CD14-positive monocyte (primary cell): ENCODE data around the gene ITPA. TPM values are rescaled to one million over a fixed set of nuclear protein-coding genes. Genes with fewer than 3 reads are reported as not detected.

Source experiments
- DNase-seq, 3 donors: peaks; one replicate each; pipeline ENCODE4 v3.0.0-alpha.2; 2011 to 2022
- H2AFZ ChIP-seq: 2 replicates; pipeline ENCODE4 v1.6.0; 2012; ENCODE audit warnings: mild to moderate bottlenecking, low read depth, low read length, inconsistent platforms; ENCODE audit not compliant: insufficient read depth, poor library complexity, severe bottlenecking
- H3K27ac ChIP-seq, 2 donors: 1 replicate in 1 of 2; 2 replicates in 1 of 2; pipeline ENCODE4 v1.5.1; 2012 to 2013; ENCODE audit warnings: low read length in 2 of 2, control low read depth in 1 of 2, inconsistent platforms in 1 of 2, low read depth in 1 of 2, mild to moderate bottlenecking in 1 of 2
- H3K27me3 ChIP-seq, 2 donors: one replicate each; pipeline versions ENCODE4 v1.6.0 to v1.6.1; 2011 to 2013; ENCODE audit warnings: low read length in 2 of 2; ENCODE audit not compliant: control insufficient read depth in 2 of 2, insufficient read depth in 2 of 2
- H3K36me3 ChIP-seq, 2 donors: replicated peaks in 1 of 2; 1 replicate in 1 of 2; 2 replicates in 1 of 2; pipeline versions ENCODE4 v1.5.1 to v1.6.1; 2012 to 2013; ENCODE audit warnings: low read length in 2 of 2, control low read depth in 1 of 2, inconsistent platforms in 1 of 2, mild to moderate bottlenecking in 1 of 2; ENCODE audit not compliant: insufficient read depth in 2 of 2, control insufficient read depth in 1 of 2
- H3K4me1 ChIP-seq, 2 donors: 1 replicate in 1 of 2; 2 replicates in 1 of 2; pipeline versions ENCODE4 v1.5.1 to v1.6.1; 2012 to 2013; ENCODE audit warnings: low read length in 2 of 2, control low read depth in 1 of 2, inconsistent platforms in 1 of 2, mild to moderate bottlenecking in 1 of 2, moderate library complexity in 1 of 2; ENCODE audit not compliant: insufficient read depth in 2 of 2, control insufficient read depth in 1 of 2
- H3K4me2 ChIP-seq: replicated peaks from 2 replicates; pipeline ENCODE3; 2012; ENCODE audit warnings: low read length, moderate library complexity, mild to moderate bottlenecking; ENCODE audit not compliant: poor library complexity, severe bottlenecking; ENCODE audit errors: extremely low read depth
- H3K4me3 ChIP-seq, 3 experiments: fragments of 200-600 bp in 1 of 3; sonication (generic) in 1 of 3; replicated peaks in 1 of 3; 1 replicate in 2 of 3; 2 replicates in 1 of 3; pipeline ENCODE4 v1.5.1; 2011 to 2013; ENCODE audit warnings: low read length in 3 of 3, mild to moderate bottlenecking in 3 of 3, control low read depth in 2 of 3, low read depth in 2 of 3, inconsistent platforms in 1 of 3, moderate library complexity in 1 of 3
- H3K79me2 ChIP-seq: 2 replicates; pipeline ENCODE4 v1.6.0; 2012; ENCODE audit warnings: mild to moderate bottlenecking, control low read depth, inconsistent platforms, low read length, moderate library complexity; ENCODE audit not compliant: insufficient read depth
- H3K9ac ChIP-seq: 2 replicates; pipeline ENCODE4 v1.6.0; 2017; ENCODE audit warnings: low read length, mild to moderate bottlenecking; ENCODE audit not compliant: insufficient read depth, poor library complexity, severe bottlenecking
- H3K9me3 ChIP-seq, 2 donors: replicated peaks in 1 of 2; 1 replicate in 1 of 2; 2 replicates in 1 of 2; pipeline versions ENCODE4 v1.5.1 to v1.6.1; 2012 to 2013; ENCODE audit warnings: low read length in 2 of 2, control low read depth in 1 of 2; ENCODE audit not compliant: control insufficient read depth in 1 of 2, insufficient read depth in 1 of 2
- H4K20me1 ChIP-seq: 2 replicates; pipeline ENCODE4 v1.6.0; 2012; ENCODE audit warnings: mild to moderate bottlenecking, low read length, control low read depth, moderate library complexity; ENCODE audit not compliant: insufficient read depth
- H3K27ac Mint-ChIP-seq, 7 donors: one replicate each; pipeline ENCODE4 v1.8.0; 2020; ENCODE audit warnings: mild to moderate bottlenecking in 7 of 7, mixed read lengths in 7 of 7, moderate library complexity in 6 of 7, inconsistent platforms in 2 of 7
- H3K27me3 Mint-ChIP-seq, 3 donors: one replicate each; pipeline ENCODE4 v1.8.0; 2021 to 2022; ENCODE audit warnings: low read depth in 3 of 3, mild to moderate bottlenecking in 3 of 3, mixed read lengths in 3 of 3, moderate library complexity in 3 of 3, inconsistent platforms in 1 of 3
- H3K36me3 Mint-ChIP-seq, 2 donors: one replicate each; pipeline ENCODE4 v1.8.0; 2020; ENCODE audit warnings: mixed read lengths in 2 of 2, inconsistent platforms in 1 of 2, mild to moderate bottlenecking in 1 of 2
- H3K4me1 Mint-ChIP-seq: one replicate; pipeline ENCODE4 v1.8.0; 2020; ENCODE audit warnings: mild to moderate bottlenecking, mixed read lengths
- H3K4me3 Mint-ChIP-seq, 2 donors: one replicate each; pipeline ENCODE4 v1.8.0; 2020; ENCODE audit warnings: mild to moderate bottlenecking in 2 of 2, mixed read lengths in 2 of 2, moderate library complexity in 1 of 2
- H3K9me3 Mint-ChIP-seq, 7 donors: one replicate each; pipeline ENCODE4 v1.8.0; 2020 to 2022; ENCODE audit warnings: mixed read lengths in 7 of 7, mild to moderate bottlenecking in 6 of 7, moderate library complexity in 6 of 7, inconsistent platforms in 2 of 7
- CTCF ChIP-seq: fragments of 200-600 bp; IDR thresholded peaks from one replicate; pipeline ENCODE4 v1.8.0; 2022; ENCODE audit warnings: antibody characterized with exemption, mild to moderate bottlenecking
- WGBS: methylation state at CpG from one replicate; pipeline ENCODE4 v1.1.5; 2013; ENCODE audit warnings: missing lambda C conversion rate; ENCODE audit not compliant: insufficient coverage; 5-methylcytosine and 5-hydroxymethylcytosine counted together
- intact Hi-C, 2 donors: fragments of 100-400 bp; cut with micrococcal nuclease; formaldehyde crosslinking; loops; one replicate each; pipeline versions ENCODE4 v1.15.0 to v1.15.1; 2023
- polyA plus RNA-seq, 3 donors: library from polyadenylated mRNA; depleted of rRNA in 1 of 3; unstranded in 2 of 3; stranded (reverse) in 1 of 3; fragments of 300-500 nt in 2 of 3; fragments of >200 nt in 1 of 3; fragmentation: Illumina TruSeq in 2 of 3; gene quantifications; 1 replicate in 2 of 3; 2 replicates in 1 of 3; pipeline ENCODE4 v1.2.3, GENCODE V29; 2012 to 2021

The ITPA gene
- polyA plus RNA-seq, 3 donors, result 39.5 to 62.8 (median 57.0) TPM

- DNase-seq, result no peak
- H2AFZ ChIP-seq, result peak overlapping the region; percentile 96
- peaks cover 24% of the 10 kb centered on the region for H3K79me2 ChIP-seq
- peak overlapping the region; percentile 96 for H3K4me2 ChIP-seq
- Mint-ChIP-seq H3K36me3 (peaks cover 29 to 50% of the 10 kb centered on the region in 2 donors), H3K9me3 (no peaks in the 10 kb centered on the region), H3K27ac (no peak overlapping the region), H3K27me3 (peaks cover 0 to 2% (median 0%) of the 10 kb centered on the region in 3 donors), H3K4me3 (no peak overlapping the region), H3K4me1 (peaks cover 14% of the 10 kb centered on the region)
- H3K27ac ChIP-seq, result peak overlapping the region in 1 of 2 donors; percentile 79
- TF ChIP-seq CTCF, result no peak
- H4K20me1 ChIP-seq, result no peaks in the 10 kb centered on the region
- H3K4me1 ChIP-seq, result peaks cover 13 to 14% of the 10 kb centered on the region in 2 donors
- peaks cover 20 to 34% of the 10 kb centered on the region in 2 donors for H3K36me3 ChIP-seq
- intact Hi-C loops, result loop anchor here in 1 of 2 donors (5.0 kb wide), 1 partner anchor 156 kb away; the partner anchor contains the start of gene MRPS26
- H3K9me3 ChIP-seq, result no peaks in the 10 kb centered on the region
- no peaks in the 10 kb centered on the region for H3K27me3 ChIP-seq
- peak overlapping the region; percentile 76 for H3K9ac ChIP-seq
- peak overlapping the region in 1 of 3 experiments; percentile 98 for H3K4me3 ChIP-seq
- 74% methylated on average over 7 of the region's 9 CpGs for WGBS
Measured at GRCh38 chr20:3202965-3203314, 6.4 kb upstream of the ITPA start.

- H2AFZ ChIP-seq, result peak overlapping the region; percentile 96
- peak overlapping the region; percentile 96 for H3K4me2 ChIP-seq
- H3K36me3 ChIP-seq, result peaks cover 20 to 31% of the 10 kb centered on the region in 2 donors
- intact Hi-C loops, result loop anchor here in 1 of 2 donors (2.0 to 5.0 kb wide), 2 partner anchors 45 to 156 kb away; partner anchors contain the start of genes FASTKD5, MRPS26 and UBOX5
- peak overlapping the region in 6 of 7 donors; percentile 55 to 94 (median 88) for H3K27ac Mint-ChIP-seq
- peak overlapping the region; percentile 78 to 98 (median 79) for H3K4me3 ChIP-seq
- H3K9me3 Mint-ChIP-seq, result no peaks in the 10 kb centered on the region
- peaks cover 17 to 19% of the 10 kb centered on the region in 2 donors for H3K4me1 ChIP-seq
- H3K79me2 ChIP-seq, result peaks cover 24% of the 10 kb centered on the region
- 15% methylated on average over 29 of the region's 31 CpGs for WGBS
- peak overlapping the region in 1 of 2 donors; percentile 79 for H3K27ac ChIP-seq
- H3K4me3 Mint-ChIP-seq, result peak overlapping the region; percentile 96 to 97
- H3K4me1 Mint-ChIP-seq, result peaks cover 16% of the 10 kb centered on the region
- H3K9me3 ChIP-seq, result no peaks in the 10 kb centered on the region
- H3K36me3 Mint-ChIP-seq, result peaks cover 29 to 45% of the 10 kb centered on the region in 2 donors
- H3K9ac ChIP-seq, result peak overlapping the region; percentile 76
- no peak for DNase-seq
- TF ChIP-seq CTCF, result no peak
- no peaks in the 10 kb centered on the region for H3K27me3 ChIP-seq
- H3K27me3 Mint-ChIP-seq, result peaks cover 0 to 2% (median 0%) of the 10 kb centered on the region in 3 donors
- no peaks in the 10 kb centered on the region for H4K20me1 ChIP-seq
Measured at GRCh38 chr20:3203315-3204123, 5.8 kb upstream of the ITPA start.
